CD14-positive monocyte (primary cell): ENCODE data around the gene ANXA1. TPM values are rescaled to one million over a fixed set of nuclear protein-coding genes. Genes with fewer than 3 reads are reported as not detected.

ENCODE experiments used
- DNase-seq, 3 donors: peaks; one replicate each; pipeline ENCODE4 v3.0.0-alpha.2; 2011 to 2022
- H2AFZ ChIP-seq: 2 replicates; pipeline ENCODE4 v1.6.0; 2012; ENCODE audit warnings: mild to moderate bottlenecking, low read depth, low read length, inconsistent platforms; ENCODE audit not compliant: insufficient read depth, poor library complexity, severe bottlenecking
- H3K27ac ChIP-seq, 2 donors: 1 replicate in 1 of 2; 2 replicates in 1 of 2; pipeline ENCODE4 v1.5.1; 2012 to 2013; ENCODE audit warnings: low read length in 2 of 2, control low read depth in 1 of 2, inconsistent platforms in 1 of 2, low read depth in 1 of 2, mild to moderate bottlenecking in 1 of 2
- H3K27me3 ChIP-seq, 2 donors: one replicate each; pipeline versions ENCODE4 v1.6.0 to v1.6.1; 2011 to 2013; ENCODE audit warnings: low read length in 2 of 2; ENCODE audit not compliant: control insufficient read depth in 2 of 2, insufficient read depth in 2 of 2
- H3K36me3 ChIP-seq, 2 donors: replicated peaks in 1 of 2; 1 replicate in 1 of 2; 2 replicates in 1 of 2; pipeline versions ENCODE4 v1.5.1 to v1.6.1; 2012 to 2013; ENCODE audit warnings: low read length in 2 of 2, control low read depth in 1 of 2, inconsistent platforms in 1 of 2, mild to moderate bottlenecking in 1 of 2; ENCODE audit not compliant: insufficient read depth in 2 of 2, control insufficient read depth in 1 of 2
- H3K4me1 ChIP-seq, 2 donors: 1 replicate in 1 of 2; 2 replicates in 1 of 2; pipeline versions ENCODE4 v1.5.1 to v1.6.1; 2012 to 2013; ENCODE audit warnings: low read length in 2 of 2, control low read depth in 1 of 2, inconsistent platforms in 1 of 2, mild to moderate bottlenecking in 1 of 2, moderate library complexity in 1 of 2; ENCODE audit not compliant: insufficient read depth in 2 of 2, control insufficient read depth in 1 of 2
- H3K4me2 ChIP-seq: replicated peaks from 2 replicates; pipeline ENCODE3; 2012; ENCODE audit warnings: low read length, moderate library complexity, mild to moderate bottlenecking; ENCODE audit not compliant: poor library complexity, severe bottlenecking; ENCODE audit errors: extremely low read depth
- H3K4me3 ChIP-seq, 3 experiments: fragments of 200-600 bp in 1 of 3; sonication (generic) in 1 of 3; replicated peaks in 1 of 3; 1 replicate in 2 of 3; 2 replicates in 1 of 3; pipeline ENCODE4 v1.5.1; 2011 to 2013; ENCODE audit warnings: low read length in 3 of 3, mild to moderate bottlenecking in 3 of 3, control low read depth in 2 of 3, low read depth in 2 of 3, inconsistent platforms in 1 of 3, moderate library complexity in 1 of 3
- H3K79me2 ChIP-seq: 2 replicates; pipeline ENCODE4 v1.6.0; 2012; ENCODE audit warnings: mild to moderate bottlenecking, control low read depth, inconsistent platforms, low read length, moderate library complexity; ENCODE audit not compliant: insufficient read depth
- H3K9ac ChIP-seq: 2 replicates; pipeline ENCODE4 v1.6.0; 2017; ENCODE audit warnings: low read length, mild to moderate bottlenecking; ENCODE audit not compliant: insufficient read depth, poor library complexity, severe bottlenecking
- H3K9me3 ChIP-seq, 2 donors: replicated peaks in 1 of 2; 1 replicate in 1 of 2; 2 replicates in 1 of 2; pipeline versions ENCODE4 v1.5.1 to v1.6.1; 2012 to 2013; ENCODE audit warnings: low read length in 2 of 2, control low read depth in 1 of 2; ENCODE audit not compliant: control insufficient read depth in 1 of 2, insufficient read depth in 1 of 2
- H4K20me1 ChIP-seq: 2 replicates; pipeline ENCODE4 v1.6.0; 2012; ENCODE audit warnings: mild to moderate bottlenecking, low read length, control low read depth, moderate library complexity; ENCODE audit not compliant: insufficient read depth
- H3K27ac Mint-ChIP-seq, 7 donors: one replicate each; pipeline ENCODE4 v1.8.0; 2020; ENCODE audit warnings: mild to moderate bottlenecking in 7 of 7, mixed read lengths in 7 of 7, moderate library complexity in 6 of 7, inconsistent platforms in 2 of 7
- H3K27me3 Mint-ChIP-seq, 3 donors: one replicate each; pipeline ENCODE4 v1.8.0; 2021 to 2022; ENCODE audit warnings: low read depth in 3 of 3, mild to moderate bottlenecking in 3 of 3, mixed read lengths in 3 of 3, moderate library complexity in 3 of 3, inconsistent platforms in 1 of 3
- H3K36me3 Mint-ChIP-seq, 2 donors: one replicate each; pipeline ENCODE4 v1.8.0; 2020; ENCODE audit warnings: mixed read lengths in 2 of 2, inconsistent platforms in 1 of 2, mild to moderate bottlenecking in 1 of 2
- H3K4me1 Mint-ChIP-seq: one replicate; pipeline ENCODE4 v1.8.0; 2020; ENCODE audit warnings: mild to moderate bottlenecking, mixed read lengths
- H3K4me3 Mint-ChIP-seq, 2 donors: one replicate each; pipeline ENCODE4 v1.8.0; 2020; ENCODE audit warnings: mild to moderate bottlenecking in 2 of 2, mixed read lengths in 2 of 2, moderate library complexity in 1 of 2
- H3K9me3 Mint-ChIP-seq, 7 donors: one replicate each; pipeline ENCODE4 v1.8.0; 2020 to 2022; ENCODE audit warnings: mixed read lengths in 7 of 7, mild to moderate bottlenecking in 6 of 7, moderate library complexity in 6 of 7, inconsistent platforms in 2 of 7
- CTCF ChIP-seq: fragments of 200-600 bp; IDR thresholded peaks from one replicate; pipeline ENCODE4 v1.8.0; 2022; ENCODE audit warnings: antibody characterized with exemption, mild to moderate bottlenecking
- intact Hi-C, 2 donors: fragments of 100-400 bp; cut with micrococcal nuclease; formaldehyde crosslinking; loops; one replicate each; pipeline versions ENCODE4 v1.15.0 to v1.15.1; 2023
- polyA plus RNA-seq, 3 donors: library from polyadenylated mRNA; depleted of rRNA in 1 of 3; unstranded in 2 of 3; stranded (reverse) in 1 of 3; fragments of 300-500 nt in 2 of 3; fragments of >200 nt in 1 of 3; fragmentation: Illumina TruSeq in 2 of 3; gene quantifications; 1 replicate in 2 of 3; 2 replicates in 1 of 3; pipeline ENCODE4 v1.2.3, GENCODE V29; 2012 to 2021

Gene ANXA1
- polyA plus RNA-seq, 3 donors, result 992 to 1,546 (median 1,157) TPM

- Histone ChIP-seq H3K27ac (no peak overlapping the region), H3K4me1 (peaks cover 18 to 30% of the 10 kb centered on the region in 2 donors), H3K27me3 (no peaks in the 10 kb centered on the region), H3K36me3 (no peaks in the 10 kb centered on the region), H3K79me2 (no peaks in the 10 kb centered on the region), H3K9ac (no peak overlapping the region), H3K4me2 (no peak overlapping the region), H2AFZ (no peak overlapping the region), H3K4me3 (no peak overlapping the region), H3K9me3 (no peaks in the 10 kb centered on the region), H4K20me1 (no peaks in the 10 kb centered on the region)
- peak in 1 of 3 donors; percentile 69 for DNase-seq
- peaks cover 0 to 4% (median 3%) of the 10 kb centered on the region in 3 donors for H3K27me3 Mint-ChIP-seq
- H3K36me3 Mint-ChIP-seq, result peaks cover 1 to 6% of the 10 kb centered on the region in 2 donors
- peaks cover 4 to 9% (median 7%) of the 10 kb centered on the region in 7 donors for H3K9me3 Mint-ChIP-seq
- H3K4me1 Mint-ChIP-seq, result peaks cover 34% of the 10 kb centered on the region
- intact Hi-C loops, result no loop called here
- H3K27ac Mint-ChIP-seq, result peak overlapping the region in 1 of 7 donors; percentile 31
- H3K4me3 Mint-ChIP-seq, result no peak overlapping the region
- TF ChIP-seq CTCF, result no peak
These were observed 64.4 kb downstream of the ANXA1 start for GRCh38 chr9:73216100-73216499.

Other genes with a start within 250 kb of the ANXA1 start
- gene ALDH1A1, start 198.8 kb upstream of the ANXA1 start, polyA plus RNA-seq, result 100 to 1,000 TPM in 2 of 3 donors, 10 to 100 TPM in 1; 28.6 to 117 (median 105) TPM